NCI-H1694 (cell line): Measurements from ENCODE around the gene MTIF3.
A peak's percentile ranks its signal among the peaks of the same experiment; 100 is the strongest.

Source experiments
- DNase-seq: peaks from one replicate; lab custom pipeline; 2025; lab: John Stamatoyannopoulos, UW

Gene MTIF3

GRCh38 chr13:27449936-27450828, at the start of gene MTIF3:
Gene MTIF3 (minus strand): TSS chr13:27450564. CDS start chr13:27440448, 10,116 bp downstream.
- peak; percentile 86 for DNase-seq

GRCh38 chr13:27497563-27498230, 47.3 kb upstream of the MTIF3 start:
- DNase-seq: no peak

DNA sequence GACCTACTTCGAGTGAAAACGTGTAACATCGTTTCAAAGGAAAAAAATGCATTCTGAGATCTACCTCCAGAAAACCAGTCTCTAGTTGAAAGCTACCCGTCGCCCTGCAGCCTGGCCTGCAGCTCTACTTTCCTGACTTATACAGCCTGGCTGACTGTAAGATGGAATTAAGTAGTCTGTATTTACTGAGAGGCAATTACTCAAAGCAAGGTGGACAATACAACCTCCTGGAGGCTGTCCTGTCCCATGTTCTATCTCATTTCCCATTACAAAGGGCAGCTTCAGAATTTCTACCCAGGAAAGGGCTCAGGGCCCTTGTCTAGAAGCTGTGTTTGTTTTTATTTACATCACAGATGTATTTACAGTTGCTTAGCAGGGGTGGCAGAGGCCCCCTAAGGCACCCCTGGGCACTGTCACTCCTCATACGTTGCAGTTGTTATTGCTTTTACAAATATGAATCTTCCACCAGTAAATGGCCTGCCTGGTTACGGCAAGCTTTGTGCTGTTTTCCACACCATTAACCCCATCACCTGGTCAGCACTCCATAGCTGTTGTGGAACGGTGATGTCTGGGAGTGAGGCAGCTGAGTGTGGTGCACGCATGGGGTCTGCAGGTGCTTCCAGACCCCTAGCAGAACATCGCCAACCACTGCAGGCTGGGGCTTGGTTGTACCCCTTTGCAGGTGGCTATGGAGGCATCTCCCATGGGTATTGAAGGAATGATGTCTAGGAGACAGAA, 46.3 kb upstream of the MTIF3 start:
- no peak for DNase-seq

- no peak for DNase-seq
Measured at GRCh38 chr13:27496006-27496405, 45.6 kb upstream of the MTIF3 start.

DNA sequence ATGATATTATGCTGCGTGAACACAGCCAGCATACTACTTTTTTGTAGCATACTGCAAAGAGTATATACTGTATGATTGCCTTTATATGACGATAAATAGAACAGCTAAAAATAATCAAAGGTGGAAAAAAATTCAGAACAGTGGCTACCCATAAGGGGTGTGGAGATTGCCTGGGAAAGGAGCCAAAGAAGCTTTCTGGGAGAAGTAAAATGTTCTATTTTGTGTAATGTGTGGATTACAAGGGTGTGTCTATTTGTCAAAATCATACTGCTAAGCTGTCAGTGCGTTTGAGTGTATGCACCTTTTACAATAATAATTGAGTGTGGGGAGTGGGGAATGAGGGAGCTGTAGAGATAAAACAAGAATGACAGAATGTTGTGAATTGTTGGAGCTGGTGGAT, 45.2 kb upstream of the MTIF3 start:
- DNase-seq: no peak

- DNase-seq: no peak
Measured at GRCh38 chr13:27493981-27494380, 43.6 kb upstream of the MTIF3 start.

DNA sequence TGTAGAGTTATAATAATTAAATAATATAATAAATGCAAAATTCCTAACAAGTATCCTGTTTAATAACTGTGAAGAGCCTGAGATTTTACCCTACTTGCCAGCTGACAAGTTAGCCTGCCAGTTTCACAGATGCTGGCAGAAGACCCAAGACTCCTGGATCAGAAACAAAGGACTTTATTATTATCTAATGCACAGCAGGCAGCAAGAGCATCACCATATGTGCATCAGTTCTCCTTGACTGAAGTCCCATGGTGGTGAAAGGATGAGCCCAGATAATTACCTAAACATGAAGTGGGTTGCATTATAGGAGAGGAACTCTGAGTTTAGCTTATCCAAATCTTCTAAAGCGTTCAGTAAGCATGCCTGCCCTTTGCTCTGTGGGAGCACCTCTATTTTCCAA, 39.1 kb upstream of the MTIF3 start:
- DNase-seq: no peak

- DNase-seq: no peak
Measured at GRCh38 chr13:27487776-27488175, 37.4 kb upstream of the MTIF3 start.

GRCh38 chr13:27483421-27483820, 33.1 kb upstream of the MTIF3 start:
- no peak for DNase-seq

GRCh38 chr13:27482983-27483382, 32.6 kb upstream of the MTIF3 start:
- no peak for DNase-seq

DNA sequence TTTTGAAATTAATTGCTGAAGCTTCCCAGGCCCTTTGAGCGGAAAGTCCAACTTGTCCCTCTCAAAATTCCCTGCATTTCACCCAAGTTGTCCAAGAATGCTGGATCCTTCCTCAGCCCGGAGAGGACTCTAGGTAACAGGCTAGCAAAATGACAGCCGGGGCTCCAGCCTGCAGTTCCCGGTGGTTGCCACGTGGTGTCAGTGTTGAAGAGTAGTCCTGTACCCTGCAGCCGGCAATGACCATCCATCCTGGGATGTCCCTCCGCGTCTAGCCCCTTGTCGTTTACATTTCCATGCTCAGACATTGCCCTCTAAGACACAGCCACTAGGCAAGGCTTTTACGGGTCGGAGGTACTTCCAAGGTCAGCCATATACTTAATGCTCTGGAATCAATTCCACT, 31.4 kb upstream of the MTIF3 start:
- DNase-seq: no peak

DNA sequence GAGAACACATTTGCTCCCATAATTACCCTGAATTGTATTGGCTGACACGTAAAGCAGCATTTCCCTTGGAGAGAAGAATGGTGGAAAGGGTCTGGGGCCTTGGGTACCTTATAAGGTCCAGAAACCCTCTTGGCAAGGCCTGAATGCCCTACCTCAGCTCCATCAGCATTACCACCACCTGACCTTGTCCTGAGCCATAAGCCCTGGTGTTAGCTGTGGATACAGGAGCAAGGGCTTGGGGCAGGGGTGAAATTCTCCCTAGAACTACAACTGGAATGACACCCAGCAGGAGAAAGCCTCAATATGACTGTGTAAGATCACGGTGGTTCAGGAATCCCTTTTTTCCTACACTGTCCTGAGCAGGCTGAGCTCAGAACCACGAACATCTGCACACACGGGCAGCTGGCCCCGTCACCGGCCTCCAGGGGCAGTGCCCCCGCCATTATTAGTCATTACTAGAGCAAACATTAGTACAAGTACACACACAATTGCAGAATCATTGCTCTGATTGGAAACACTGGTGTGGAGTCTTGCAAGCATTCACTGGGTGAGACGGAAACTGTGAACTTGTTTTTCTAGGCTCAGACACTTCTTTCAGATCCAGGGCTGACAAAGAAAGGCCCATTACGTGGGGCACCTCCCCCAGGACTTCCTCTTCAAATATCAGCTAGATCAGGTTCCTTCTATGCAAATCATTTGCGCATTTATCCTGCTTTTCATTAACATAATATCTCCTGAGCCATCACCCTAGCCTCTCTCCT, 26.8 kb upstream of the MTIF3 start:
- no peak for DNase-seq

GRCh38 chr13:27474751-27475268, 24.4 kb upstream of the MTIF3 start:
- DNase-seq: no peak

DNA sequence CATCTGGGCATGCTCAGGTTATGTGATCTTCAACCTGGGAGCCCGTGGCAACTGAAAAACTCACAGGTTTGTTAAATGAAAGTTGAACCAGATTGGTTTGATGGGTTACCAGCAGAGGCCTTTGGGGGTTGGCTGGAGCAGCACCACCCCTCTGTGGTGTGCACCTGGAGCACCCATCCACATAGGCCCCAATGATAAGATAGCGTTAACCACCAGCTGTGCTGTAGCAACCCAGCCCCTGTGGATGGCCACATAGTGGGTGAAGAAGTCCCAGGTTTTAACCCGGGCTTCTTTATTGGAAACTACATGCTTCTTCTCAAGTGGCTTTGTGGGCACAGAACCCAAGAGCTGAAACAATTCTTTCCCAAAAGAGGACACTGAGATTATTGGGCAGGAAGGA, 22.6 kb upstream of the MTIF3 start:
- DNase-seq: no peak

- no peak for DNase-seq
Measured at GRCh38 chr13:27472441-27472840, 22.1 kb upstream of the MTIF3 start.

DNA sequence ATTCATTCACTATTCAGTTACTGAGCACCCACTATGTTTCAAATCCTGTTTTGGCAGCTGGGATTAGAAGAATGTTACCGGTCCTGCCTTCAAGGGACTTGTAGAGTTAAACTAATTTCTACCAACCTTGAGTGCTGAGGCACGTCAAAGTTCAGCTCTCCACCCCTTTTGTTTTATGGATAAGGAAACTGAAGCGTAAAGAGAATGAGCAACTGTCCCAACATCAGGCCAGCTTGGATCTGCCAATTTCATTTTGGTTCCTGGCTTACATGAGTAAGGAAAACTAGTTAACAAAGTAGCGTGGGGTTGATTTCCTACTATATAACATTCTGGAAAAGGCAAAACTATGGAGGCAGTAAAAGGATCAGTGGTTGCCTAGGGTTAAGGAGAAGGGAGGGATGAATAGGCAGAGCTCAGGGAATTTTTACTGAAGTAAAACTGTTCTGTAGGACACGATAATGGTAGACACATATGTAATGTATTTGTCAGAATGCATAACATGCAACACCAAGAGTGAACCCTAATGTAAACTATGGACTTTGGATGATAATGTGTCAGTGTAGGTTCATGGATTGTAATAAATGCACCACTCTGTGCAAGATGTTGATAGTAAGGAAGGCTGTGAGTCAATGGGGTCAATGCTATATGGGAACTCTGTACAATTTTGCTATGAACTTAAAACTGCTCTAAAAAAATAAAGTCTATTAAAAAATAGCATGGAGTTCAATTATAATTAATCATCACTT, 19.9 kb upstream of the MTIF3 start:
- DNase-seq: no peak

GRCh38 chr13:27466513-27466912, 16.1 kb upstream of the MTIF3 start:
- no peak for DNase-seq

GRCh38 chr13:27465611-27466010, 15.2 kb upstream of the MTIF3 start:
- no peak for DNase-seq

DNA sequence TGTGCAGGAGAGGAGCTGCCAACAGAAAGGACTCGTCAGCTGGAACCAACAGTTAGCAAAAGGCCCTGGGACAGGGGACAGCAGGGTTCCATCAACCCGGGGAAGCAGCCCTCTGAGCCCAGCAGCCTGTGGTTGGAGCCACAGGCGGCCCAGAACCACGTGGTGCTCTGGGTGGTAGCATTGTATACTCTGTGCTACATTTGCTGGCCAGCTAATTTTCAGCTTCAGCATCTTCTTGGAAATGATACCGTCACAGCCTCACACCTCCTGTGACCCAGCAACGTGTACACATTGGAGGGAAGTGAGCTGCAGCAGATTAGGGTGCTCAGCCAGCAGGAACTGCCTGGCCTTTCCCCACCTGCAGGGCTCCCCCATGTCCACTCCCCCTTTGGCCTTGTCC, 13.1 kb upstream of the MTIF3 start:
- DNase-seq: no peak

DNA sequence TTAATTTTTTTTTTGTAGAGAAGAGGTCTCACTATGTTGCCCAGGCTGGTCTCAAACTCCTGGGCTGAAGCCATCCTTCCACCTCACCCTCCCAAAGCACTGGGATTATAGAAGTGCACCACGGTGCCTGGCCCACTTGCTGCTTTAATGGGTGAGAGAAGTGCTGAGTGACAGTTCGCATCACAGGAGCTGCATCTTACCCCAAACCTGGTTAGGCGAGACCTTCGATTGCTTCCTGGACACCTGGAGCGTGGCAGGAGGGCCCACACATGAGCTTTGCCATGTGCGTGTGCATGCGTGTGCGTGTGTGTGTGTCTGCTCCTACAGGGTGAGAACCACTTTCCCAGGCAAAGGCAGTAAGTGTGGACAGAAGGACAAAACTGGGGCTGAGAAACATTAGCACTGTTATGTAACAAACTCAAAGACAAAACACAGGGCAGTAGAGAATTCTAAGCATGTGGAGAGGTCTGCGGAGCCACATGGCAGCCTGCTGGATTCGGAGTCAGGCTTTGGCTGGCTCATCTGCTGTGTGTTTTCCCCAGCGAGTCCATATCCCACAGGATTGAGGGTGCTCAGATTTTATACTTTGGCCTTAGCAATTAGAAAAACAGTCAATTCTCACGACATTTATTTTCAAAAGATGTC, 11.7 kb upstream of the MTIF3 start:
- no peak for DNase-seq
